ENCODE results near the gene SMIM10L2A.
"Not testable (repeated sequence)": the region's sequence is repeated elsewhere in the genome, so short reads cannot be mapped to it uniquely, and the experiment has no call there.

SMIM10L2A gene

DNA sequence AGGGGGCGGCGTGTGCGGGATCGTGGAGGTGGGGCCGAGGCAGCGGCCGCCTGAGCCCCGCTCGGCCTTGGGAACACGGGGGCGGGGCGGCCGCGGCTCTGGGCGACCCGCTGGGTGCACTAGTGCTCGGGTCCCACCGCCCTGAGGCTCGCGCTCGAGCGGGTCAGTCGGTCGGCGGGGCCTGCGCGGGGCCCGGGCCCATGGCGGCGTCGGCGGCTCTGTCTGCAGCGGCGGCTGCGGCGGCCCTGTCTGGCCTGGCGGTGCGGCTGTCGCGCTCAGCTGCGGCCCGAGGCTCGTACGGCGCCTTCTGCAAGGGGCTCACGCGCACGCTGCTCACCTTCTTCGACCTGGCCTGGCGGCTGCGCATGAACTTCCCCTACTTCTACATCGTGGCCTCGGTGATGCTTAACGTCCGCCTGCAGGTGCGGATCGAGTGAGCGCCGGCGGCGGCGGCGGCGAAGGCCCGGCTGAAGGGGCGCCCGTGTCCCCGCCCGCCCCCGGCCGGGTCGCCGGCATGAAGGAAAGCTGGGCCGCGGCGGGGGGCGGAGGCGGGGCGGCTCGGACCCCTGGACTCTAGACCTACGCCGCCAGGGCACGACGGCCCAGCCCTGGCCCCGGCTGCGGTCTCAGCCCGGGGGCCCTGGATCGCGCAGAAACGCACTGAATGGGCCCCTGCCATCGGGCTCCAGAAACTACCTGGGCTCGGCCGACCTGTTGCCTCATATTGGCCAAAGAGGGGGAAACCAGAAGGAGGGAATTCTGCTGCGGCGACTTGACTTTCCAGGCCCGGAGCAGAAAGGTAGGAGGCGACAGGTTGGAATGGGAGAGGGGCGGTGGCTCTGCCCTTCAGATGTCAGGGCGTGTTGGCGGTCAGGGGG, at the start of gene SMIM10L2A:
Gene SMIM10L2A (plus strand): TSS at position 13 of the 878 bp plus-strand sequence. CDS start 188 bp downstream, at position 201.
- FAIRE-seq: no peak

DNA sequence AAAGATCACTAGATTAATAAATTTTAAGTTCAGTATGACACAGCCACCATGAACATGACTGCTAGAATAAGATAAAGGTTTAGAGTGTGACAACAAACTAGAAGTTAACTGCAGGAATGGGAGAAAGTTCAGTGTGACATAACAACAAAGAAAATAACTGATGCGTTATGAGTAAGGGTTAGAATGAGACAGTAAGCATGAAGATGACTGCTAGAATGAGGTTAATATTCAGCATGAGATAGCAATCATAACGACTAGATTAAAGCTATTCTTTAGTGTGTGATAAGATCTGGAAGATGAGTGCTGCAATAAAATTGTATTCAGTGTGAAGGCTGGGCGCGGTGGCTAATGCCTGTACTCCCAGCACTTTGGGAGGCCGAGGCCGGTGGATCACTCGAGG, 48.4 kb upstream of the SMIM10L2A start:
- FAIRE-seq: no peak

DNA sequence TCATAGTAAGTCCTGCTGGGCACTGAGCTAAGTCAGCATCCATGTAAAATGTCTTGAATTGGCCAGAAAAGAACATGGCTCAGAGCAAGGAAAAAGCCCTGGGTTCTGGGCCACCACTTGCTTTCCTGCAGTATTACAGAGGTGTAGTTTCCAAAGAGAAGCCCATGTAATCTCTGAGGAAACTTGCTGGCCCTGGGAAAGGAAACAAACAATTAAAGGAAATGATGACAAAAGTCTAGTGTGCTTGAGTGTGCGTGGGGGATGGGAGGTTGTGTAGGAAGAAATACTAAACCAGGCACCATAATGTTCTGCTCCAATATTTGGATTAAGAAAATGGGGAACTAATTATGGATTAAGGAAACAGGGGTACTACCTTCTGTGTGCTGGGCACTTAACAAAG, 39.5 kb upstream of the SMIM10L2A start:
- FAIRE-seq: no peak

DNA sequence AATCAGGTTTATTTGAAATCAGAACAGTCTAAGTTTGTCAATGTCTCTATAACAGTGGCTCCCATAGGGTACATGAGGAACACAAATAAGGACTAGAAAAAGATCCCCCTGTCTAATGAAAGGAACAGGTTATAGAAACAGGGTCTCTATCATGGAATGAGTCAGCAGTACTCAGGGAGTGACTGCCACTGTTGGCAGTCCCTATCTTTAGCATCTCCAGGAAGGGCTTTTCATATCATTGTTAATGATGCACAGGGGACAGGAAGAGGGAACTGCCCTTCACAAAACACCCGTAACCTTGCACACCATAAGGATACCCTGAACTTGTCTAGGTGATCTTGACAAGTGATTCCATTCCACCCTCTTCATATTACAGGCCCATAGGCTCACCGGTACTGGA, 38.5 kb upstream of the SMIM10L2A start:
- FAIRE-seq: no peak

DNA sequence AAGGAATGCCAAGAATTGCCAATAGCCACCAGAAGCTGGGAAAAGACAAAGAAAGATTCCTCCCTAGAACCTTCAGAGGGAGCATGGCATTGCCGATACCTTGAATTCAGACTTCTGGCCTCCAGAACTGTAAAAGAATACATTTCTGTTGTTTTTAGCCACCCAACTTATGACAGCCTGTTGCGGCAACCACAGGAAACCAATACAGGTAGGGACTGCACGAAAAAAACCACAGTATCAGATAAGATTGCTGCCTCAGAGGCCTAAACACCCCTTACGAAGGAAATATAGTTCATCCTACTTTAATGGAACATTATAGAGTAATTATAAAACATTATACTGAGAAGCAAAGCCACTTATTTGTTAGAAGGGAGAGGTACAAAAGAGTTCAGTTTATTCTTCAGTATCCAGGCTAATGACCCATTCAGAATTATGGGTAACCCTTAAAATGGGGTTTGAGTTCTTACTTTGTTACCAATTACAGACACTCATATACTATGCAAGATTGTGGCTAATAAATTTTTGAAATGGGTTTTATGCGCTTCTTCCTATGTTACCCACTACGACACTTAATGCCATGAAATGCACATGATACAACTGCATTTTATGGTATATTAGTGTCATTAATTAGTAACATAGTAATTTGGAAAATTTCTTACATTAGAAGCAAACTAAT, 37.4 kb upstream of the SMIM10L2A start:
- FAIRE-seq: no peak

DNA sequence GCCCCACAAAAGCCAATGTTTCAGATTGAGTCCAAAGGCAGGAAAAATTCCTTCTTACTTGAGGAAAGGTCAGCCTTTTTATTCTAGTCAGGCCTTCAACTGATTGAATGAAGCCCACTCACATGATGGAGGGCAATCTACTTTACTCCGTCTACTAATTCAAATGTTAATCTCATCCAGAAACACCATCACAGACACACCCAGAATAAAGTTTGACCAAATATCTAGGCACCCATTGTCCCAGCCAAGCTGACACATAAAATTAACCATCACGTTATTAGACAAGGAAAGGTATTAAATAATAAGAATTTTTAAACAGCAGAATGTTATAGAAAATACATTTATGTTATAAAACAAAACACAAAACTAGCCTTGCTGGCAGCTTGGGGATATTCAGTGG, 32.9 kb upstream of the SMIM10L2A start:
- no peak for FAIRE-seq

DNA sequence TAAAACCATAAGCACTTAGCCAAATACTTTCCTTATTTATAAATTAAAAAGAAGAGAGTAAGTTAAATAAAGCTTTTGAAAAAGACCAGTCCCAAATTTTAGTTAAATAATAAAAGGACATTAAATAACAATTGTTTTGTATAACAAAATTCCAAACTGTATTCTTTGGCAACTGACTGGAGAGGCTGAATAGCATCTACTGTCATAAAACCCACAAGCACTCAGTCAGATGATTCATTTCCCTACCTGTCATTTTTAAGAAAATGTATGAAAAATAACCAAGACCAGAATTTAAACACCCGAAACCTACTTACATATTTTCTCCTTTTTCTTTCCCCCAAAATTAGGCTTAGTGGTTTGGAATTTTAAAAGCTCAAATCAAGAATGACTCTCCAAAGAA, 32.5 kb upstream of the SMIM10L2A start:
- no peak for FAIRE-seq

DNA sequence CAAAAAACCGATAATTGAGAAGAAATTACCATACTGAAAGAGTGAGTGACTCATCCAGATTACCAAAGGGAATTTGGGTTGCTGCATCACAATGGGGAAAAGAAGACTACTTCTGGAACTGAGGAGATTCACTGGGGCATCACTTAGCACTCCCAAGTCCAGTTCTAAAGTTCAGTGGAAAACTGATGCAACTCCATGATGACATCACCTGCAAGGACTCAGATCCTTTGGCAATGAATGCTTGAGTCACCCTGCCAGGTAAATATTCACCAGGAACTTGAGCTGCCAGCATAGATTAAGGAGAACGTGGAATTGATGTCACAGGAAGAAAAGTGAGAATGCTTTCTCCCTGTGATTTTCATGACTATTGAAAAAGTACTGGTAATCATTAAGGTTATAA, 32.0 kb upstream of the SMIM10L2A start:
- FAIRE-seq: no peak

DNA sequence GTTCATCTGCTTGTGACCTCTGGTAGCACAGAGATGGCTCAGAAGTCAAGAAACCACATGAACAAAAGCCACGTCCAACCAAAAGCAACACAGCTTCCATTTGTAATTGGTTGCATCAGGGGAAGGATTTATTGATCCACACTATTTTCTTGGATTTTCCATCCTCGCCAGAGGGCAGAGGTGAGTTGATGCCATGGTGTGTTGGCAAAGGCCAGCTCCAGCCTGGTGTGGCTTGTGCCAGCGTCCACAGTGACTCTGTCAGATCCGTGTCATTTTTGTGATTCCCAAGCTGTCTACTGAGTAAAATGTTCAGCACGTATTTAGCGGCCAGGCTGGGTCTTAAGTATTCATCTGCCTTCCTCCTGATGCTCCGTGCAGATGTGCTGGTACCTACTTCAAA, 30.0 kb upstream of the SMIM10L2A start:
- FAIRE-seq: no peak

DNA sequence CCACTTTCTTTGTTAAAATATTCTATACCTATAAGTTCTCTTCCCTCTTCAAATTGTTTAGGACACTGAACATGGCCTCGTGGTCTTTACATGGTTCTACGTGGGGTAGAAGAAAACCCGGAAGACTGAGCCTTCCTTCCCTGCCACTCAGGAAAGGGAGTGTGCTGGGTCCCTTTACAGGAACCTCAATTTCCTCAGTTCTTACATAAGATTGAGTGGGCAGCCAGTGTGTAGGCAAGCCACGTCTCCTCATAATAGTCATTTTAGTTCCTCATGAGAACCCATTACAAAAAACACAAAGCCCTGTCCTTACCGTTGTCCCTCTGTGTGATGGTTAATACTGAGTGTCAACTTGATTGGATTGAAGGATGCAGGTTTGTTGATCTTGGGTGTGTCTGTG, 28.7 kb upstream of the SMIM10L2A start:
- no peak for FAIRE-seq

DNA sequence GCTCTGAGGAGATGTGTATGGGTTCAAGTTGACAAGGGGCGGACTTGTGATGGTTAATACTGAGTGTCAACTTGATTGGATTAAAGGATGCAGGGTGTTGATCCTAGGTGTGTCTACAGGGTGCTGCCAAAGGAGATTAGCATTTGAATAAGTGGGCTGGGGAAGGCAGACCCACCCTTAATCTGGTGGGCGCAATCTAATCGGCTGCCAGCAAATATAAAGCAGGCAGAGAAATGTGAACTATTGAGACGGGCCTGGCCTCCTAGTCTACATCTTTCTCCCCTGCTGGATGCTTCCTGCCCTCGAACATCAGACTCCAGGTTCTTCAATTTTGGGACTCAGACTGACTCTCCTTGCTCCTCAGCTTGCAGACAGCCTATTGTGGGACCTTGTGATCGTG, 26.7 kb upstream of the SMIM10L2A start:
- FAIRE-seq: no peak

DNA sequence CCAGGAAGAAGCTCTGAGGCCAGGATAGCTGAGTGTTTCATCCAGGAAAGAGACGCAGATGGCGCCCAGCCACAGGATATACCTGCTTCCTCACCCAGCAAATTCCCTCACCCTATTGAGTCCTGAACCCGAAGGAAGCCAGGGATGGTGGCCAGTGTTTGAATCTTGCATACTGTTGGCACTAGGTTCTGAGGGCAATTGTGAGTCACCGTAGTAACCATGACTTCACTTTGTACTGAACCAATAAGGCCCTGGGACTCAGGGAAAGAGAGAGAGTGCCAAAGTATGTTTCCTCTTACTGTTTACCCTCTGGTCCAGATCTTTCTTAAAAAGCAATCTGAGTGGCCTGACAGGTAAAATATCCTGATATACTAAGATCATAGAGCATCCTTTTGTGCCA, 25.6 kb upstream of the SMIM10L2A start:
- no peak for FAIRE-seq

DNA sequence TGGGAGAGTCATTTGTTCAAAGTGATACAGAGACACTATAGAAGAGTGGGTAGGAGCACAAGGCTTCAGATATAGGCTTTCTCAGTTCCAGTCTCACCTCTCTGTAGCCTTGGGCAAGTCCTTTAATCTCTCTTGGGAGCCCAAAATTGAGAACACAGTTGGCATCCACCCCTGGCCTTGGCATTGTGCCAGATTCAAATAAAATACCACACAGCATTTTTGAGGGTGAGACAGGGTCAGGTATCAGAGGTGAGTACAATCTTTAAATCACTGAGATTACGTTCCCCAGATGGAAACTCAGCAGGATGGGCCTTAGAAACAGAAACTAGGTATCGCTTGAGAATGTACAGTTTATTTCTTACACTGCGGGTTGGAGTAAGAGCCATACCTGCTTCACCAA, 25.2 kb upstream of the SMIM10L2A start:
- no peak for FAIRE-seq

DNA sequence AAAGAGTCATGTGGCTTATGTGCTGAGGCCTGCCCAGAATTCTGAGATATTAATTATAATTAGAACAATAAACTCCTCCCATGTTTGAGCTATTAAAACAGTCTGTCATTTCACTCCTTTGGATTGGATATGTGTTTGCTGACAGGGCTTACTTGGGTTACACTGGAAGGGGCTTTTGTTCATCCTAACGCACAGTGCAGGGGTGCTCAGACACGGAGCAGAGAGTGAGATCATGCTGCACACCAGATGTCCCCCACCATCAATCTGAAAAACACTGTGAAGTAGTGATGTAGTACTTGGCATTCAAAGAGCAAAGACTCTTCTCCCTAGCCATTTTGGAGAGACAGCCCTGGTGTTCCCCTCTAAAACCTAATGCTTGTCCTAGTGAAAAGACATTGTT, 24.1 kb upstream of the SMIM10L2A start:
- FAIRE-seq: no peak

DNA sequence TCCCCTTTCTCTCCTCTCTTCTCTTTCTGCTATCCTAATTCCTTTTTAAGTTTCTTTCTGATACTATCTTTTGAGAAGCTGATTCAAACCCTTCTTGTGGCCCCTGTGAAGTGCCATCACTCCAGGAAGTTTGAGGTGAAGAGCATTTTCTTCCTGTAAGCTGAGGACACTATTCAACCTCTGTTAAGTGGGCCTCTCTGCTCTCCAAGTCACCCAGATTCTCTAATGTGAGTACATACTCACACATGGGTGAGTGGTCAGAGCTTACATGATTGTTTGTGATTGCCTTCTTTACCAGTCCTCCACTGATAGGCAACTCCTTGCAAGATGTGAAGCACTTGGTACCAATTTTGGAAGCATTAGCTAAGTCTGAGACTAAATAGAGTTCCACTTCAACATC, 18.4 kb upstream of the SMIM10L2A start:
- no peak for FAIRE-seq

DNA sequence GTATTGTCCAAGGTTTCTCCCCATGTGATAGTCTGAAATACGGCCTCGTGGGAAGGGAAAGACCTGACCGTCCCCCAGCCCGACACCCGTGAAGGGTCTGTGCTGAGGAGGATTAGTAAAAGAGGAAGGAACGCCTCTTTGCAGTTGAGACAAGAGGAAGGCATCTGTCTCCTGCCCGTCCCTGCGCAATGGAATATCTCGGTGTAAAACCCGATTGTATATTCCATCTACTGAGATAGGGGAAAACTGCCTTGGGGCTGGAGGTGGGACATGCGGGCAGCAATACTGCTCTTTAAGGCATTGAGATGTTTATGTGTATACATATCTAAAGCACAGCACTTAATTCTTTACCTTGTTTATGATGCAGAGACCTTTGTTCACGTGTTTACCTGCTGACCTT, 15.3 kb upstream of the SMIM10L2A start:
- FAIRE-seq: not testable (repeated sequence)

DNA sequence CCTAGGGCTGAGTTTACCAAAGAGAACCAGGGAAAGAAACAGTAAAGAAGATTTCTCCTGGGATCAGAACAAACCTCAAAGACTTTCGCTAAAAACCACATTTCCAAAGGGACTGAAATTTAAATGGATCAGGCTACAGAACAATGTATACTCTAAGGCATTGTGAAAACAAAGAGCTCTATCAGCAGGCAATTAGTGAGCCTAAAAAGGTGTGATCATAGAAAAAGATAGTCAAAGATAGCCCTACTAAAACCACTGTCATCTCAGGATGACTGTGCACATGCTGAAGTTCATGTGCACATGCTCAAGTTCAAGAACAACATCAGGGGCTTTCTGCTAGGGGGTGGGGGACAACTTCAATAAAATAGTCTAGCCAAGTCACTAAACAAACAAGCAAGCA, 12.9 kb upstream of the SMIM10L2A start:
- FAIRE-seq: no peak

DNA sequence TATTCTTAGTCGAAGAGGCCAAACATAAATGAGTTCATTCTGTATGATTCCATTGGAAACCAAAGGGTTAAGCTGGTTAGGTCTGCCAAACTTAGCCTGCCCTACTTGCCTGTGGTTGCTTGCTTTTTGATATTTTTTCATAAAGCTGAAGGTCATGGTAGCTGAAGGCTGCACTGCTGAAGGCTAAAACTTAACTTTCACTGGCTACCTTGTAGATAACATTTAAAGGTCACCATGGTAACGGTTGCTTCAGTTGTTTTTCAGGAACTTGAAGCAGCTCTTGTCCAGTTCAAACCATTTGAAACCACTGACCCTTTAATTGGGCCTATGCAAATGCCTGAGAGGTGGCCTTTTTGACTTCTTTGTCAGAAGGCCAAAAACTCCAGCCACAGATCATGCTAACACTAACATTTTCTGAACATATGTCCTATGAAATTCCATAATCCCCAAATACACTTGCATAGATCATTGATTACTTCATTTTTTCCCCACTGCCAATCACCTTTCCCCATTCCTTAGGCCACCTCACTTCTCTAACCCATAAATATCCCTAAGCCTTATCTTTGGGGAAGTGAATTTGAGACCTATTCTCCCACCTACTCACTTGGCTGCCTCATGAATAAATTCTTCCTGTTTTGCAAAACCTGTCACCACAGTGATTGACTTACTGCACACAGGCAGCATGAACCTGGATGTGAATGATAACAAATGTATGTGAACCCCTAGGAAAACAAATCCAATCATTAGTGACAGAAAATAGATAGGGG, 10.7 kb upstream of the SMIM10L2A start:
- no peak for FAIRE-seq

DNA sequence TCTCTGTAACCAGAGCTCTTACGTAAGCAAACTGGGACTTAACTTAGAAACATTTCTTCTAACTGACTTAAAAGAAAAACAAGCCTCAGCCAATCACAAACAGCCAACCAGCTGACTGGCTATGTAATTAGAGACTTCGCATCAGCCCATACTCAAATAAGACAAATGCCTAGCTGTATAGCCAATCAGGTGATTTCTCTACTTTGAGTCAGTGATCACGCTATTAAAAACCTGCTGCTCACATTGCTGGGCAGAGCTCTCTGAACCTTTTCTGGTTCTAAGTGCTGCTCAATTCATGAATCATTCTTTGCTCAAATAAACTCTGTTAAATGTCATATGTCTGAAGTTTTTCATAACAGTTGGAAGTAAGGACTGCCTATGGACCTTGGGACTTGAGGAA, 9.9 kb upstream of the SMIM10L2A start:
- FAIRE-seq: no peak

DNA sequence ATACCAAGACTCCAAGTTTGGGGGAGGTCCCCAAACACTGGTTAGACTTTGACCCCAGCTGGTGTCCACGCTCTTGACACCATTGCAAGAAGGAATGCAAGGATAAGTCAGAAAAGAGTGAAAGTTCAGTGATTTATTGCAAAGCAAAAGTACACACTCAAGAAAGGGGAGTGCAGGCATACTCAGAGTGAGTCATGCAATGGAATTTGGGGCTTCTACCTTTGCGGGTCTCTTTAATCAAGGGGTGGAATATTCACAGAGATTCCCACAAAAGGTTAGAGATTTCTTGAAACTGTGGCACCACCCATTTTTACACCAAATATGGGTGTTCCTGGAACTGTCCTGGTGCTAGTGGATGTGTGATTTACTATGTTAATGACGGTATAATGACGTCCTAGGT, 5.2 kb upstream of the SMIM10L2A start:
- no peak for FAIRE-seq

DNA sequence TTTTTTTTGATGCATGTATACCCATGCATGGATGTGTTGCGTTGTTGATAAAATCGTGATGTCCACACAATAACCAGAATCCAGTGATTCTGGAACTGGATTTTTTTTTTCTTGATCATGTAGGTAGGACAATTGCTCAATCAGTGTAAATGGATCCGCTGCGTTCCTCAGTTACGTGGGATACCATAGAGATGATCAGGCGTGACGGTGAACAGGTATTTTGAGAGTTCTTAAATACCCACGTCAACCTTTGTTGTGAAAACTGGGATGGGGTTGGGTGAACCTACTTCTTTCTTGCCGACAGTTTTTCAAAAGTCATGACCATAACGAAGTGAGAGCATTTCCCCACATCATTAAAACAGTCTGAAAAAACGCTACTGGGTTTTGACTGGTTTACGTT, 913 bp upstream of the SMIM10L2A start:
- FAIRE-seq: no peak

DNA sequence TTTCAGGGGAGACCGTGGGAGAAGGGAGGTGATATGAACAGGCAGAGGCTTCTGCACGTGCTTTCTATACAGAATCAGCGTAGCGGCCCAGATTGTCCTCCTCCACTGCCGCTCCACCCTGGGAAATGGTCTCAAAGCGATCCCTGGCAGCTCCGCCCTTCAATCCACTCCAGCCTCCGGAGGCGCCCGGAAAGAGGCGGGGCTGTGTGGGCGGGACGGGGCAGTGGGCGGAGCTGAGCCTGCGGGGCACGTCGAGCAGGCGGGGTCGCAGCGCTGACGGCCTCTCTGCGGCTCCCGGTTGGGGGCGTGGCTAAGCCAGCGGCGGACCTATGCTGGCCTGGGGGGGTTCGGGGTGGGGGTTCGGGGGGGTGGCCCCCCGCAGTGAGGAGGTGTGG, 210 bp upstream of the SMIM10L2A start:
- no peak for FAIRE-seq

DNA sequence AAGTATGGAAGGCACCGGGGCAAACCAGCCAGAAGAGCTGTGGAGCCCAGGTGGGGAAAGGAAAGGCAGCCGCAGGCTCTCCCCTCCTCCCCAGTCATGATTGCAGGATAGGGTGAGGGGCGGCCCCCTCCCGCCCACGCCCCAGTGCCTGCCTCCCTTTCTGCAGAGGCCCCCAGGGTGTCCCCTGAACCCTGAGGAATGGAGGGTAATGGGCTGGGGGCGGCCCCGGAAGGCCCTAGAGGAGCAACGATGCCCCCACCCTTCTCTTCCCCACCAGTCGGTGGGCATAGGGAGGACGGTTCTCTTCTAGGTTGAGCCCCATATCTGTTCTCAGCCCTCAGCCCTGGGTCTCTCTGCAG, 1.0 kb downstream of the SMIM10L2A start:
- not testable (repeated sequence) for FAIRE-seq

Data from TTC549 (cell line).